ENCODE results near the gene DUSP1.

Gene DUSP1

GRCh38 chr5:172790496-172790889, 19.5 kb upstream of the DUSP1 start:
- TF ChIP-seq GATA3 (IDR thresholded peaks at IDR 0.05; ENCODE audit: low read depth, low read length) (no peak), GATA2 (IDR thresholded peaks at IDR 0.05; ENCODE audit: low read depth, low read length) (no peak)

DNA sequence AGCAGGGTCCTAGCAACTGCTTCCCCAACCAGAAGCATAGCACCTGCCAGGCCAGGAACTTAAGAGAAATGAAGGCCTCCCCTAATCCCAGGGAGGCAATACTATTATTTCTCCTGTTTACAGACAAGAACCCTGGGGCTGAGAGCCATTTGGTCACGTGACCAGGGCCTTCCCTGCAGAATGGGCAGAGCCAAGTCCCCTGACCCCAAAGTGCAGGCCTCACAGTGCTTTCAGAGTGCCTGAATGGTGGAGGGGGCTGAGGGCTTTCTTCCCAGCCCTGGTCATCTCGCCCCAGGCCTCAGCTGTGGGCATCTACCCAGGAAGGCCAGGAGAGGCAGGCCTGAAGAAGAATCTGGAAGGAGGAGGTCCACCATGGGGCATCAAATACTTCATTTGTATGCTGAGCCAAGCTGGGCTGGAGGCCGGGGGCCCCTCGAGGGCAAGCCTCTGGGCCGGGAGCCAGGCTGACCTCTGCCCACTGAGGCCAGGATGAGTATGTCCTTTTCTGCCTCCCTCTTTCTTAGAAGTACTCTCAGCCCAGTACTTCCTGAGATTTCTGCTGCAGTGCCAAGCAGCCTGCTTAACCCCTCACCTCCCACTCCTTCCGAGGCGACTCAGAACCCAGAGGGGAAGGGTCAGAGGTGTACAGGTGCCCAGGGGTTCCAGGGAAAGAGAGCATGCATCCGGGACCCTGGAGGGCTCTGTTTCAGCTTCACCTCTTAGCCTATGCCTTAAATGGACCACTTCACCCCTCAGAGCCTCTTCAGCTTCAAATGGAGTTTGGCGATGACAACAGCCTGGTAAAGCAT, 18.9 kb upstream of the DUSP1 start:
- TF ChIP-seq GATA3 (IDR thresholded peaks at IDR 0.05; ENCODE audit: low read depth, low read length) (no peak), GATA2 (IDR thresholded peaks at IDR 0.05; ENCODE audit: low read depth, low read length) (no peak)

DNA sequence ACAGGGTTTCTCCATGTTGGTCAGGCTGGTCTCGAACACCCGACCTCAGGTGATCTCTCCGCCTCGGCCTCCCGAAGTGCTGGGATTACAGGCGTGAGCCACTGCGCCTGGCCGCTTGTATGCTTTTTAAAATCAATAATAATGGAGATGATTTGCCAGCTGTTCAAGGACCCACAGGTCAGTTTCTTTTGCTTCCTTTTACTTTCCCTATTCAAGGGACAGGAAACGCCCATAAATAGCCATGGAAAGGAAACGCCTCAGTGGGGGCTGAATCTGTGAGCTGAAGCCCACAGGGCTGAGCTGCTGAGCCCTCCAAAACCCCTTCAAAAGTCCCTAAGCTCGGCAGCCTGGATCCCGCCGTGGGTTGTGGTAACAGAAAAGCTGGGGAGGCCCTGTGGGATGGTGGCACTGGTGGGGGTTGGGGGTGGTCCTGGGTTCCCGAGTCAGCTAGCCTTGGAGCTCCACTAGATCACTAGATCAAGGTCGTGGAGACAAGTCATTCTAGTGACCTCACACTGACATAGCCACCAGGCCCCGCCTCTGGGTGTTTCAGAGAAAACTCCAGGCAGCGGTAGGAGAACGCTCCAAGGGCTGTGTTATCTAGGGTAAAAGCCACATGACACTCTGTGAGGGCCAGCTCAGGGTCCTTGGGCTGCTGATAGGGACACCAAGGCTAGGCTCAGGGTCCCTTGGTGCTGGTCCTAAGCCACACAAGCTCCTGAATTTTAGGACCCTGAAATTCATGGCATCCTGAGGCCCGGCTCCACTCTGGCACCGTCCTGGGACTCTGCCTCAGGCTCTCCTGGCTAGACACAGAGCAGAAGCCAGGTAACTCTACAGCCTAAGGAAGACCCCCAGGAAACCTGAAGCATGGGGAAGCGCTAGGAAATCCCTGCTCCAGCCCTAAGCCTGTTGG, 18.0 kb upstream of the DUSP1 start:
- no peak for TF ChIP-seq GATA2 (IDR thresholded peaks at IDR 0.05; ENCODE audit: low read depth, low read length)
- TF ChIP-seq GATA3 (IDR thresholded peaks at IDR 0.05; ENCODE audit: low read depth, low read length): no peak

- no peak for TF ChIP-seq GATA3 (IDR thresholded peaks at IDR 0.05; ENCODE audit: low read depth, low read length)
- no peak for TF ChIP-seq GATA2 (IDR thresholded peaks at IDR 0.05; ENCODE audit: low read depth, low read length)
Measured at GRCh38 chr5:172786736-172787462, 15.9 kb upstream of the DUSP1 start.

DNA sequence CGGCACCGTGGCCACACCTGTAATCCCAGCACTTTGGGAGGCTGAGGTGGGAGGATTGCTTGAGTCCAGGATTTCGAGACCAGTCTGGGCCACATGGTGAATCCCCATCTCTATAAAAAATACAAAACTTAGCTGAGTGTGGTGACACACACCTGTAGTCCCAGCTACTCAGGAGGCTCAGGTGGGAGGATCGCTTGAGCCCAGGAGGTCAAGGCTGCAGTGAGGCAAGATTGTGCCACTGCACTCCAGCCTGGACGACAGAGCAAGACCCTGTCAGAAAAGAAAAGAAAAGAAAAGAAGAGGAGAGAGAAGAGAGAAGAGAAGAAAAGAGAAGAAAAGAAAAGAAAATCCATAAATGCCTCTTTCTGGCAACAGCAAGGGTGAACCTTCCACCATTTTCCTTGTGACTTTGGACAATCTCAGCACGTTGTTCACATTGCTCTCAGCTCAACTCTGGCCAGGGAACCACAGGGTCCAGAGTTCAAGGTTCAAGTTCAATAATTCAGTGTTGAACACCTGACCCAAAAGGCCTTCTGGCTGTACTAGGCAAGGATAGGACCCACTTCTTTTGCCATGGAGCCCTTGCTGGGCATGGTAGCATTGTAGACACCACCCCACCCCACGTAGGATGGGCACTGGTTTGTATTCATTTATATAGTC, 14.6 kb upstream of the DUSP1 start:
- TF ChIP-seq GATA2 (IDR thresholded peaks at IDR 0.05; ENCODE audit: low read depth, low read length) (no peak), GATA3 (IDR thresholded peaks at IDR 0.05; ENCODE audit: low read depth, low read length) (no peak)

GRCh38 chr5:172782169-172783039, 11.4 kb upstream of the DUSP1 start:
- TF ChIP-seq GATA3 (IDR thresholded peaks at IDR 0.05; ENCODE audit: low read depth, low read length) (no peak), GATA2 (IDR thresholded peaks at IDR 0.05; ENCODE audit: low read depth, low read length) (no peak)

DNA sequence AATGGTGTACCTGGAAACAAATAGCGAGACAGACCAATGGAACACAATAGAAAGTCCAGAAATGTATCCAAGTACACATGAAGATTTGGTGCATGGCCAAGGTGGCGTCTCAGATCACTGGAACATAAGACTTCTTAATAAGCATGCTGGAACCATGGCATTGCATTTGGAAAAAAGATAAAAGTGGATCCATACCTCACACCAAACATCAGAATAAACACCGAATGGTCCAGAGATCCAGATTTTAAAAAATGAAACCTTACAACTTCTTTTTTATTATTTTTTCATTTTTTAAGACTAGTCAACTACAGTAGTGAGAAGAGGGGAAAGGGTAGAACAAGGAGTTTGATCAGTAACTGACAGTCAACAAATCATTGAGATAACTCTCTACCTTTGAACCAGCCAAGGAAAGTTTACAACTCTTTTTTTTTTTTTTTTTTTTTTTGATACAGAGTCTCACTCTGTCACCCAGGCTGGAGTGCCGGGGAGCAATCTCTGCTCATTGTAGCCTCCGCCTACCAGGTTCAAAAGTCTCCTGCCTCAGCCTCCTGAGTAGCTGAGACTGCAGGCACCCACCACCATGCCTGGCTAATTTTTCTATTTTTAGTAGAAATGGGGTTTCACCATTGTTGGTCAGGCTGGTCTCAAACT, 8.8 kb upstream of the DUSP1 start:
- TF ChIP-seq GATA2 (IDR thresholded peaks at IDR 0.05; ENCODE audit: low read depth, low read length): no peak
- TF ChIP-seq GATA3 (IDR thresholded peaks at IDR 0.05; ENCODE audit: low read depth, low read length): no peak

DNA sequence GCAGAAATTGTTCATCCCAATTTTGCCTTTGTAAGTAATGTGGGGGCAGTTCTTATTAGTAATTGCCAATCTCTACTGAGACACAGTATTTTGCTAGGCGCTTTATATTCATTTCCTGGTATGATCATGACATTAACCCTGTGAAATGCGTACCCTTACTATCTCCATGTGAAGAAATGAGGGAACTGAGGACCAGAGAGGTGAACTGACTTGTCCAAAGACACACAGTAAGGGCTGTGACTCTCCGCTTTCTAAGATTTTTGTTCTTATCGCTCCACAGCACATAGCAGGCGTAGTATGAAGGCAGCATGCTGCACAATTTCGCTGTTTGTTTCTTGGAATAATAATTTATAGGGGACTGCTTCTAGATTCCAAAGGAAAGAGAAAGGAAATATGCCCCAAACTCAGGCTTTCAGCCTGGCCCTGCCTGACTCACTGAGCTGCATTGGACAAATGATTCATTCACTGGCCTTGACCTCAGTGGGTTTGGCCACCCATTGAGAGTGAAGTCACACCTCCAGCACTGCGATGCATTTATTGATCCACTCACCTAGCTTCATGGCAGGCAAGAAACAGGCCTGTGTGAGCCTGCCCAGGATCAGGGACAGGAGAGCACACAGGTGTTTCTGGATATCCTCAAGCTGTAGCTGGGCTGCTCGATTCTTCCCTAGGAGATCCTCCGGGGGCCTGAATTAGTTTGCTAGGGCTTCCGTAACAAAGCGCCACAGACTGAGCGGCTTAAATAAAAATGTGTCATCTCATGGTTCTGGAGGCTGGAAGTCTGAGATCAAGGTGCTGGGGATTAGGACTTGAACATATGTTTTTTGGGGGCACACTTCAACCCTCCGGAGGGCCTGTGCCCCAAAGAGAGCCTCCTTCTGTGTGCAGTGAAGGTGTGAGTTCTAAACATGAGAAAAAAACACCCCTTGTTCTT, 7.2 kb upstream of the DUSP1 start:
- no peak for TF ChIP-seq GATA3 (IDR thresholded peaks at IDR 0.05; ENCODE audit: low read depth, low read length)

DNA sequence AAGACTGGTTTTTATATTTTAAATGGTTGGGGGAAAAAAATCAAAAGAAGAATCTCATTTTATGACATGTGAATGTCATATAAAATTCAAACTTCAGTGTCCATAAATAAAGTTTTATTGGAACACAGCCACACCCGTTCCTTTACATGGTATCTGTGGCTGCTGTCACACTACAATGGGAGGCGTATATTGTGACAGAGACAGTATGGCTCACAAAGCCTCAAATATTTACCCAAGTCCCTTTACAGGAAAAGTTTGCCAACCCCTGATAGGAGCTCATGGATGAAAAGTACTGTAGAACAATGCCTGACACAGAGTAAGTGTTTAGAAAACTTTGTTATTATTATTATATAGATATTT, 5.2 kb upstream of the DUSP1 start:
- TF ChIP-seq GATA2 (IDR thresholded peaks at IDR 0.05; ENCODE audit: low read depth, low read length) (no peak), GATA3 (IDR thresholded peaks at IDR 0.05; ENCODE audit: low read depth, low read length) (no peak)

- TF ChIP-seq GATA3 (IDR thresholded peaks at IDR 0.05; ENCODE audit: low read depth, low read length): no peak
- no peak for TF ChIP-seq GATA2 (IDR thresholded peaks at IDR 0.05; ENCODE audit: low read depth, low read length)
Measured at GRCh38 chr5:172775326-172776234, 4.6 kb upstream of the DUSP1 start.
